A549 (cell line): Measurements from ENCODE around the gene PPP5C.

Experiments
- CTCF ChIP-seq: fragments of >200 bp; sonication (Bioruptor Twin); formaldehyde crosslinking; IDR thresholded peaks from 3 replicates; pipeline ENCODE4 v1.5.1; 2016
- KDM1A ChIP-seq: fragments of 200-600 bp; sonication (generic); IDR thresholded peaks from 2 replicates; pipeline ENCODE4 v1.6.1; 2016; ENCODE audit warnings: low read depth, mild to moderate bottlenecking
- MAX ChIP-seq: IDR thresholded peaks from 2 replicates; pipeline ENCODE4 v1.6.1; 2012
- RAD21 ChIP-seq, 2 experiments: fragments of >200 bp in 1 of 2; sonication (Bioruptor Twin) in 1 of 2; formaldehyde crosslinking in 1 of 2; IDR thresholded peaks in 1 of 2; conservative IDR thresholded peaks in 1 of 2; 2 replicates in 1 of 2; 3 replicates in 1 of 2; pipeline ENCODE4 v1.6.1; 2012 to 2018; ENCODE audit warnings: inconsistent platforms in 1 of 2
- RCOR1 ChIP-seq: fragments of 150-350 bp; IDR thresholded peaks from 2 replicates; pipeline ENCODE4 v1.6.1; 2014; ENCODE audit warnings: antibody characterized with exemption, low read length, low read depth
- USF2 ChIP-seq: fragments of 450-650 bp; IDR thresholded peaks from 2 replicates; pipeline ENCODE4 v1.6.1; 2014; ENCODE audit warnings: antibody characterized with exemption
- ZC3H11A ChIP-seq: fragments of 450-650 bp; IDR thresholded peaks from 2 replicates; pipeline ENCODE4 v1.6.1; 2014; ENCODE audit warnings: antibody characterized with exemption, mild to moderate bottlenecking

- no peak for TF ChIP-seq RCOR1
- no peak for TF ChIP-seq MAX
- TF ChIP-seq CTCF, result no peak
- TF ChIP-seq RAD21 (conservative IDR thresholded peaks at IDR 0.05 in 1 of 2, IDR thresholded peaks at IDR 0.05 in 1 of 2), result no peak
- no peak for TF ChIP-seq KDM1A
- TF ChIP-seq ZC3H11A, result no peak
- no peak for TF ChIP-seq USF2
Measured at GRCh38 chr19:46411925-46412649, 65.2 kb downstream of the PPP5C start.
